Stomach smooth muscle (tissue), 2 donors: ENCODE measurements around the gene RPL3.
"Not testable (repeated sequence)": the region's sequence is repeated elsewhere in the genome, so short reads cannot be mapped to it uniquely, and the experiment has no call there.

ENCODE experiments used
- H3K27ac ChIP-seq: one replicate; pipeline ENCODE4 v1.7.0; 2013; ENCODE audit warnings: mild to moderate bottlenecking, low read length, inconsistent platforms
- H3K27me3 ChIP-seq, 2 donors: one replicate each; pipeline ENCODE4 v1.7.0; 2013; ENCODE audit warnings: low read length in 2 of 2; ENCODE audit not compliant: insufficient read depth in 2 of 2, control insufficient read depth in 1 of 2
- H3K36me3 ChIP-seq, 2 donors: one replicate each; pipeline ENCODE4 v1.7.0; 2013; ENCODE audit warnings: low read length in 2 of 2; ENCODE audit not compliant: control insufficient read depth in 2 of 2, insufficient read depth in 2 of 2
- H3K4me1 ChIP-seq: one replicate; pipeline ENCODE4 v1.7.0; 2013; ENCODE audit warnings: low read length; ENCODE audit not compliant: control insufficient read depth, insufficient read depth
- H3K4me3 ChIP-seq, 2 donors: one replicate each; pipeline ENCODE4 v1.7.0; 2013; ENCODE audit warnings: low read length in 2 of 2
- H3K9ac ChIP-seq, 2 donors: one replicate each; pipeline ENCODE4 v1.7.0; 2013; ENCODE audit warnings: low read length in 2 of 2, mild to moderate bottlenecking in 1 of 2
- H3K9me3 ChIP-seq, 2 donors: one replicate each; pipeline ENCODE4 v1.7.0; 2013; ENCODE audit warnings: low read length in 2 of 2; ENCODE audit not compliant: control insufficient read depth in 2 of 2
- donor health status: healthy.
- donor health status: Pancreatic carcinoma.

The RPL3 gene

DNA sequence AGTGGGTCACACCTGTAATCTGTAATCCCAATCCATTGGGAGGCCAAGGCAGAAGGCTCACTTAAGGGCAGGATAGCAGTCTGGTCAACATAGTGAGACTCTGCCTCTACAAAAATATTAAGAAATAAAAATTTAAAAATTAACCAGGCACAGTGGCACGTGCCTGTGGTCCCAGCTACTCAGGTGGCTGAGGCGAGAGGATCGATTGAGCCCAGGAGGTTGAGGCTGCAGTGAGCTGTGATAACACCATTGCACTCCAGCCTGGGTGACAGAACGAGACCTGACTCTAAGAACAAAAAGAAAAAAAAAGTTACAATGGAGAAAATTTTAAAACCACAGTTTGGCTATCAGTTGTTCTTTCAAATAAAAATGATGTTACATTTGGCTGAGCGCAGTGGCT, 17.0 kb upstream of the RPL3 start:
- no peak overlapping the region for H3K27ac ChIP-seq
- no peak overlapping the region for H3K9ac ChIP-seq
- no peaks in the 10 kb centered on the region for H3K9me3 ChIP-seq
- H3K4me1 ChIP-seq: no peaks in the 10 kb centered on the region
- peaks cover 0 to 2% of the 10 kb centered on the region in 2 donors for H3K27me3 ChIP-seq
- H3K4me3 ChIP-seq: no peak overlapping the region
- H3K36me3 ChIP-seq: no peaks in the 10 kb centered on the region

DNA sequence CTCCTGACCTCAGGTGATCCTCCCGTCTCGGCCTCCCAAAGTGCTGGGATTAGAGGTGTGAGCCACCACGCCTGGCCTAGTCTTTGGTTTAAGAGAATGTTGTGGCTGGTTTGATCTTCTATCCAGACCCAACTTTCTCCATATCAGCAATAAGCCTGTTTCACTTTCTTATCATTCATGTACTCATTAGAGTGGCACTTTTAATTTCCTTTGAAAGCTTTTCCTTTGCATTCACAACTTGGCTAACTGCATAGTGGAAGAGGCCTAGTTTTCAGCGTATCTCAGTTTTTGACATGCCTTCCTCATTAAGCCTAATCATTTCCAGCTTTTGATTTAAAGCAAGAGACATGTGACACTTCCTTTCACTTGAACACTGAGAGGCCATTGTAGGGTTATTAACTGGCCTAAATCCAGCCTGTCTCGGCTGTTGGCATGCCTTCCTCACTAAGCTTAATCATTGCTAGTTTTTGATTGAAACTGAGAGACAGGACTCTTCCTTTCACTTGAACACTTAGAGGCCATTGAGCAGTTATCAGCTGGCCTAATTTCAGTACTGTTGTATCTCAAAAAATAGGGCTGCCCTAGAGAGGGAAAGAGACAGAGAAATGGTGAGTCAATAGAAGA, 13.1 kb upstream of the RPL3 start:
- no peaks in the 10 kb centered on the region for H3K27me3 ChIP-seq
- no peaks in the 10 kb centered on the region for H3K4me1 ChIP-seq
- H3K9ac ChIP-seq: no peak overlapping the region
- H3K4me3 ChIP-seq: no peak overlapping the region
- H3K9me3 ChIP-seq: no peaks in the 10 kb centered on the region
- H3K36me3 ChIP-seq: no peaks in the 10 kb centered on the region
- no peak overlapping the region for H3K27ac ChIP-seq

DNA sequence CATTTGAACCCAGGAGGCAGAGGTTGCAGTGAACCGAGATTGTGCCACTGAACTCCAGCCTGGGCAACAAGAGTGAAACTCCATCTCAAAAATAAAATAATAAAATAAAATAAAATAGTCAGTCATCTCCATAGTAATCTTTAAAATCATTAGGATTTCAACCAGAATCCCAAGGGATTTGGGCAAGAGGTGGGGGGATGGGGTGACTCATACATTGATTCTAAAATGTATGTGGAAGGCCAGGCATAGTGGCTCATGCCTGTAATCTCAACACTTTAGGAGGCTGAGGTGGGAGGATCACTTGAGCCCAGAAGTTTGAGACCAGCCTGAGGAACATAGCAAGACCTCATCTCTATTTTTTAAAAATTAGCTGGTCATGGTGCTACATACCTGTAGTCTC, 11.1 kb upstream of the RPL3 start:
- not testable (repeated sequence) for H3K9me3 ChIP-seq, H3K4me1 ChIP-seq, H3K27ac ChIP-seq, H3K27me3 ChIP-seq, H3K4me3 ChIP-seq, H3K9ac ChIP-seq, H3K36me3 ChIP-seq

DNA sequence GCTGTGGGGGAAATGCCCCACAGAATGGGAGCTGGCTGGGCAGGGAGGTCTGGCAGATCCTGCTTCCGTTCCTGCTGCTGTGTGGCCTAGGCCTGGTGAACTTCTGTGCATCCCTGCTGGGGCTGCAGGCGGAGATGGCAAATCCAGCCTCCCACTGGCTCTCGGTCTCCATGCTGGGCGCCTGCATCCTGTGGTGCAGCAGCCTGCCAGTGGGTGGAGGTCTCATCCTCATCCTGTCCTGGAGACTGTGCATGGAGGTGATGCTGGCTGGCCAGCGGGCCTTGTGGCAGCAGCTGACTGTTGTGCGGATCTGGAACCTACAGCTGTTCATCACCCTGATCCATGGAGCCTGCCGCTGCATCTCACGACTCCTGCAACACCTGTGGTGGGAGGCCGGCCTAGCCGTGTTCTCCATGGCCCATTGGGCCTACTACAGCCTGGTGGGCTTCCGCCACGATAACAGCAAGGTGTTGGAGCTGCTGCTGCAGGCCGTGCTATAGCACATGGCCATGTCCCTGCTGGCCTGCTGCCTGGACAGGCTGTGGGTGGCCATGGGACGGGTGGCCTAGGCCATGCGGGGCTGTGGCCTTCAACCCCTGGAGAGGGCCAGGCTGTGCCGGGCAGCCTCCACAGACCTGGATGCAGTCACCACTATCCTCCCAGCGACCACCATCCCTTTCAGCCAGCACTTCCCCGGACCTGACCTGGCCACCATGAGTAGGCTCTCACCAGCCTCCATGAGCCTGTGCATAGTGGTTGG, 8.8 kb upstream of the RPL3 start:
- Histone ChIP-seq H3K27ac (no peak overlapping the region), H3K9ac (no peak overlapping the region), H3K9me3 (no peaks in the 10 kb centered on the region), H3K4me3 (no peak overlapping the region), H3K36me3 (no peaks in the 10 kb centered on the region), H3K4me1 (no peaks in the 10 kb centered on the region), H3K27me3 (no peaks in the 10 kb centered on the region)

DNA sequence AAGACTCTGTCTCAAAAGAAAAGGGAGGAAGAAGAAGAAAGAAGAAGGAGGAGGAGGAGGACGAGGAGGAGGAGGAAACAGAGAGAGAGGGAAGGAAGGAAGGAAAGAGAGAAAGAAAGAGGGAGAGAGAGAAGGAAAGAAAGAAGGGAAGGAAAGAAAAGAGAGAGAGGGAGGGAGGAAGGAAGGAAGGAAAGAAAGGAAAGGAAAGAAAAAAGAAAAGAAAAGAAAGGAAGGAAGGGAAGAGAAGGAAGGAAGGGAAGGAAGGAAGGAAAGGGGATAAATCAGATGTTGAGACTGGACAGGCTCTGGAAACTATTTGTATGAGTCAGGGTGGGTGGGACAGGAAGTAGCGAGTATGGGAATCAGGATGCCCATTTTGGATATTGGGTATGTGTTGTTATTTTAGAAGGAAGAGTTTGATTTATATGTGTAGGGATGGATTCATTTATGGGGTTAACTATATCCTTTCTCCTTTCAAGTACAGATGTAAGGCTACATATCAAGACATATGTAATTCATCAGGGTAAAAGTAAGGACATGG, 6.0 kb upstream of the RPL3 start:
- H3K4me3 ChIP-seq: no peak overlapping the region
- no peaks in the 10 kb centered on the region for H3K36me3 ChIP-seq
- no peak overlapping the region for H3K9ac ChIP-seq
- H3K9me3 ChIP-seq: no peaks in the 10 kb centered on the region
- H3K4me1 ChIP-seq: no peaks in the 10 kb centered on the region
- H3K27ac ChIP-seq: no peak overlapping the region
- H3K27me3 ChIP-seq: no peaks in the 10 kb centered on the region

DNA sequence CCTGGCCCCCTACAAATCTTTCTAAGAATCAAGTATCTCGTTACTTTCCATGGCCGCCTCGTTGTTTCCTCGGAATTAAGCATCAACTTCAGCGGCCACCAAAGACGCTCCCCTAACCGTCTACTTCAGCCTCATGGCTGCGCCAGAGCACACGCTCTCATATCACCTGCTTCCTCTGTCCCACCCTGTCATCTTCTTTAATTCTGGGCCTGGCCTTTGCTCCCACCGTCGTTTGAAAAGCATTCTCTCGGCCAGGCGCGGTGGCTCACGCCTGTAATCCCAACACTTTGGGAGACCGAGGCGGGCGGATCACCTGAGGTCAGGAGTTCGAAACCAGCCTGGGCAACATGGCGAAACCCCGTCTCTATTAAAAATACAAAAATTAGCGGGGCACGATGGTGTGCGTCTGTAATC, 1.2 kb upstream of the RPL3 start:
- H3K9ac ChIP-seq: peak overlapping the region in 1 of 2 donors; percentile 87
- H3K27me3 ChIP-seq, H3K9me3 ChIP-seq: not testable (repeated sequence)
- H3K36me3 ChIP-seq: peaks cover 24% of the 10 kb centered on the region in 2 donors
- H3K4me1 ChIP-seq: peaks cover 30% of the 10 kb centered on the region
- peak overlapping the region; percentile 97 for H3K27ac ChIP-seq
- H3K4me3 ChIP-seq: peak overlapping the region in 1 of 2 donors; percentile 93

DNA sequence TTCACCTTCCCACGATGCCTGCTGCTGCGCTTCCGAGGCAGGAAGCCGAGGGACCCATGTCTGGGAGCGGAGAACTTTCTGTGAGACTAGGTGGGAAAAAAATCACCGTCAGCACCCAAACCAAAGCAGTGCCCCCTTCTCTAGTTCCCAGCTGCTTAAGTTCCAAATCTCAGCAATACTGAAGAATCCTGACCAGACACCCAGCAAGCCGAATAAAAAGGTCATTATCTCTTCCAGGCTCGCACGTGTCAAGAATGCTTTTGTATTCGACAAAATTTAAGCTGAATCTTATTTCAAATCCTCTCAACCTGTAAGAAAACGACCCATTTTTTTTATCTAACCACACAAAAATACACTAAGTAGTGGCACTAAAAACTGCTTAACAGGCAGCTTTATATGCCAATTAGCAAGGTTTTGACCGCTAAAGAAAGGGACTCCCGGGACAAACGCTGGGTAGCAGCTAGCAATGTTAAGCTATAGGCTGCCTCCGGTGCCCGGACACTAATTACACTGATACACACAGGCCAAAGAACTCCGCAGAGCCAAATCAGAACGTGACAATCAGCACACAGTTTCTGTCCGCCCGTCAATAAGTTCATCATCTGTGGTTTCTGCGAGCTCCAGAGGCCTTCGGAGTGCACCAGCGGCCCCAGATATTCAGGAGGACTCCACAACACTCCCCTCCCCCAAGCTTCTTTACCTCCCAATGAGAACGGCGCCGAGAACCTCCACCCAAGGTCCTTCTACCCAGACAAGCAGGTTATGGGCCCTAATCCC, 728 bp downstream of the RPL3 start:
- Histone ChIP-seq H3K9ac (peak overlapping the region; percentile 96 to 99), H3K36me3 (peaks cover 43 to 44% of the 10 kb centered on the region in 2 donors), H3K9me3 (no peaks in the 10 kb centered on the region), H3K4me1 (peaks cover 49% of the 10 kb centered on the region), H3K4me3 (peak overlapping the region; percentile 93 to 94), H3K27ac (peak overlapping the region; percentile 97), H3K27me3 (no peaks in the 10 kb centered on the region)

DNA sequence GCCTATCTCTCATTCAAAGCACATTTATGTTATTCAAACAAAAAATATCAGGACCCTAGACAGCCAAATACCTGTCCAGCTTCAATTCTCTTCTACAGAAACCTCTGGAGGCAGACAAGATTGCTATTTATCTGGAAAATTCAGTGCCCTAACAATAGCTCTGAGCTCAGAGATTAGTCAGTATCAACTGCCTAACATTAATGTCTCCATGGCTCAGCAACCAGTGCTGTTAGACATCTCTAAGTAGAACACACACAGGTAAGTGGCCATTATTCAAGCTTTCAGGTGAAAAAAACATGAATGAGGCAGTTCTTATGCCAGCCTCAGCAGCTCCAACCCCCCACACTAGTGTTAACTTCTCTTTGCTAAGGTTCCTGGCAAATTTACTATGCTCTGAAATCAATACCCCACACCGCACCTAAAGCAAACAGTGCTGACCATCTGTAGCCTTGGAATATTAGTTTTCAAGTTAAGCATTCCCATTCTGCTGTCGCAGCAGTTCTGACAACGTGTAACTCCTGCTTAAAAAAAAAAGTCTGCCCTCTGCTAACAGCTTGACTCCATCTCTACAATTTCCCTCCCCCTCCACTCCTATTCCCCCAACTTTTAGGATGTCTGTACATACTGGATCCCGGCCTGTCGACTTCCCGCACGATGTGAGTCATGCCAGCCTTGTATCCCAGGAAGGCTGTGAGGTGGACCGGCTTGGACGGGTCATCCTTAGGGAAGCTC, 1.5 kb downstream of the RPL3 start:
- Histone ChIP-seq H3K9ac (peak overlapping the region; percentile 96 to 99), H3K27me3 (no peaks in the 10 kb centered on the region), H3K4me3 (peak overlapping the region; percentile 93 to 94), H3K27ac (peak overlapping the region; percentile 97), H3K36me3 (peaks cover 50 to 51% of the 10 kb centered on the region in 2 donors), H3K9me3 (no peaks in the 10 kb centered on the region), H3K4me1 (peaks cover 49% of the 10 kb centered on the region)

DNA sequence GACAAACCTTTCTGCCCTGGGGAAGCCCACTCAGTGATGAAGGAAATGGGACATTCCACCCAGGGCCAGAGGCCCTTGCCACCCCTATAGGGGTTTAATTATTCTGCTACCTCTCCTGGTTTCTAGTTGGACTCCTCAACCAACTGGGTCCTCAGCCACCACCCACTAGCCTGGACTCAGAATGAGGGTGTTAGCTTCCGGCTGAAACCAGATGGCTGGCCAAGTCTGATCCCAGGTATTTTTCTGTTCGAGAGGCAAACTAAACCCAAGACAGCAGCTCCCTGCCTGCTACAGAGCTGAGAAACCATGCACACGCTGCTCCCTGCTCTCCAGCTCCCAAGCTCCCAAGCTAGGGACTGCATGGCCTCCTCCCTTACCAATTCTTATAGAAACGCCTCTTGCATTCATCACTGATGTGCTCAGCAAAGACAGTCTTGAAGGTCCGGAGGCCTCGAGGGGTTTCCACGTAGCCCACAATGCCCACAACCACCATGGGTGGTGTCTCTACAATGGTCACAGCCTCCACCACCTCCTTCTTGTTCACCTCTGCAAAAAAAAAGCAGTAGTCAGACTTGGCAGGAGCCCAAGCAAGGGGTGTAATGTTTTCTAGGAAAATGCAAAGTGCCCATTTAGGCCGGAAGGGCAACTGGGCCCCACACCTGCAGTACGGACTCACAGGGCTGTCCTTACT, 2.2 kb downstream of the RPL3 start:
- H3K4me1 ChIP-seq: peaks cover 49% of the 10 kb centered on the region
- H3K27ac ChIP-seq: peak overlapping the region; percentile 18
- peak overlapping the region; percentile 96 to 99 for H3K9ac ChIP-seq

More for the DNA sequence above, 2.2 kb downstream of the RPL3 start:
- peaks cover 58% of the 10 kb centered on the region in 2 donors for H3K36me3 ChIP-seq
- no peaks in the 10 kb centered on the region for H3K27me3 ChIP-seq
- H3K9me3 ChIP-seq: no peaks in the 10 kb centered on the region
- peak overlapping the region; percentile 22 to 94 for H3K4me3 ChIP-seq
